Muscle of leg (tissue), 11 donors: ENCODE measurements around the gene CATSPERZ. TPM values are rescaled to one million over a fixed set of nuclear protein-coding genes. Genes with fewer than 3 reads are reported as not detected.
"Not testable (repeated sequence)": the region's sequence is repeated elsewhere in the genome, so short reads cannot be mapped to it uniquely, and the experiment has no call there.

Source experiments
- DNase-seq: peaks from one replicate; pipeline ENCODE4 v3.0.0; 2013
- H3K27ac ChIP-seq: one replicate; pipeline ENCODE4 v1.5.1; 2013; ENCODE audit warnings: mild to moderate bottlenecking, low read length, control low read depth
- H3K27me3 ChIP-seq: one replicate; pipeline ENCODE4 v1.6.1; 2013; ENCODE audit warnings: low read length; ENCODE audit not compliant: control insufficient read depth, insufficient read depth
- H3K36me3 ChIP-seq: one replicate; pipeline ENCODE4 v1.6.1; 2013; ENCODE audit warnings: low read length; ENCODE audit not compliant: control insufficient read depth, insufficient read depth
- H3K4me1 ChIP-seq: one replicate; pipeline ENCODE4 v1.6.1; 2013; ENCODE audit warnings: low read length; ENCODE audit not compliant: control insufficient read depth, insufficient read depth
- H3K4me3 ChIP-seq: one replicate; pipeline ENCODE4 v1.5.1; 2013; ENCODE audit warnings: low read length, control low read depth
- H3K9me3 ChIP-seq: replicated peaks from 2 replicates; pipeline ENCODE4 v1.6.1; 2013; ENCODE audit warnings: low read depth, low read length; ENCODE audit not compliant: control insufficient read depth
- WGBS: methylation state at CpG from one replicate; pipeline ENCODE4 v1.1.5; 2013; ENCODE audit warnings: missing lambda C conversion rate; ENCODE audit not compliant: insufficient coverage; 5-methylcytosine and 5-hydroxymethylcytosine counted together
- polyA plus RNA-seq, 8 donors: library from polyadenylated mRNA; unstranded; fragments of 120-200 nt; gene quantifications; one replicate each; pipeline versions ENCODE4 v1.2.1 to v1.2.3, GENCODE V29; 2013; ENCODE audit warnings: inconsistent platforms in 1 of 8, low replicate concordance in 1 of 8; ENCODE audit not compliant: insufficient read length in 8 of 8, insufficient read depth in 1 of 8
- total RNA-seq: library from RNA; stranded (reverse); fragments of 120-200 nt; gene quantifications from one replicate; pipeline ENCODE4 v1.2.4, GENCODE V29; 2013

CATSPERZ gene
- total and polyA plus RNA-seq, 9 donors = 0.14 TPM; not detected in 8

GRCh38 chr11:64304316-64305072 is 4.3 kb downstream of the CATSPERZ start:
- under 1% methylated on average over 38 of the region's 46 CpGs for WGBS
- Histone ChIP-seq H3K36me3 (peaks cover 4% of the 10 kb centered on the region), H3K4me3 (peak overlapping the region; percentile 57), H3K27ac (peak overlapping the region; percentile 96), H3K4me1 (peaks cover 34% of the 10 kb centered on the region), H3K27me3 (peaks cover 27% of the 10 kb centered on the region), H3K9me3 (no peaks in the 10 kb centered on the region)
- peak; percentile 90 for DNase-seq

GRCh38 chr11:64305075-64305690 is 5.0 kb downstream of the CATSPERZ start, which contains the start of gene ESRRA:
Gene ESRRA, plus strand, starts transcription at chr11:64305524. Its CDS starts 1,656 bp downstream, at chr11:64307180.
- Histone ChIP-seq H3K36me3 (peaks cover 4% of the 10 kb centered on the region), H3K27ac (peak within 1 kb of the TSS; percentile 96), H3K4me3 (peak within 1 kb of the TSS; percentile 57), H3K4me1 (peaks cover 27% of the 10 kb centered on the region), H3K9me3 (no peaks in the 10 kb centered on the region), H3K27me3 (peaks cover 20% of the 10 kb centered on the region)
- WGBS = under 1% methylated on average over 60 of the region's 81 CpGs
- peak; percentile 99 for DNase-seq

GRCh38 chr11:64305691-64306562 is 5.8 kb downstream of the CATSPERZ start:
- H3K4me1 ChIP-seq = peaks cover 20% of the 10 kb centered on the region
- H3K4me3 ChIP-seq = peak overlapping the region; percentile 55
- no peaks in the 10 kb centered on the region for H3K9me3 ChIP-seq
- 2% methylated on average over 59 of the region's 71 CpGs for WGBS
- DNase-seq = peak; percentile 66
- peaks cover 4% of the 10 kb centered on the region for H3K36me3 ChIP-seq
- H3K27ac ChIP-seq = peak overlapping the region; percentile 53
- H3K27me3 ChIP-seq = peaks cover 13% of the 10 kb centered on the region

GRCh38 chr11:64306563-64306875 is 6.4 kb downstream of the CATSPERZ start:
- H3K27ac ChIP-seq = no peak overlapping the region
- H3K4me1 ChIP-seq = peaks cover 20% of the 10 kb centered on the region
- H3K4me3 ChIP-seq = peak overlapping the region; percentile 55
- peaks cover 7% of the 10 kb centered on the region for H3K27me3 ChIP-seq
- no peaks in the 10 kb centered on the region for H3K9me3 ChIP-seq
- 24% methylated on average over 8 of the region's 9 CpGs for WGBS
- DNase-seq = no peak
- H3K36me3 ChIP-seq = peaks cover 4% of the 10 kb centered on the region

GRCh38 chr11:64306876-64307622 is 6.9 kb downstream of the CATSPERZ start:
- peaks cover 2% of the 10 kb centered on the region for H3K27me3 ChIP-seq
- peaks cover 4% of the 10 kb centered on the region for H3K36me3 ChIP-seq
- H3K27ac ChIP-seq = no peak overlapping the region
- WGBS = 62% methylated on average over 7 of the region's 15 CpGs
- H3K4me3 ChIP-seq = no peak overlapping the region
- DNase-seq = no peak
- peaks cover 20% of the 10 kb centered on the region for H3K4me1 ChIP-seq
- H3K9me3 ChIP-seq = no peaks in the 10 kb centered on the region

GRCh38 chr11:64307795-64308194 is 7.6 kb downstream of the CATSPERZ start:
- not testable (repeated sequence) for H3K4me3 ChIP-seq, H3K9me3 ChIP-seq, H3K27ac ChIP-seq, H3K36me3 ChIP-seq, H3K27me3 ChIP-seq, DNase-seq
- H3K4me1 ChIP-seq = peaks cover 20% of the 10 kb centered on the region
- 83% methylated on average over 5 of the region's 5 CpGs for WGBS

GRCh38 chr11:64312947-64313346 is 12.8 kb downstream of the CATSPERZ start:
- peaks cover 25% of the 10 kb centered on the region for H3K4me1 ChIP-seq
- no peak for DNase-seq
- no peaks in the 10 kb centered on the region for H3K27me3 ChIP-seq
- H3K27ac ChIP-seq = no peak overlapping the region
- peaks cover 26% of the 10 kb centered on the region for H3K36me3 ChIP-seq
- no peak overlapping the region for H3K4me3 ChIP-seq
- H3K9me3 ChIP-seq = no peaks in the 10 kb centered on the region
- 88% methylated on average over 10 of the region's 10 CpGs for WGBS

GRCh38 chr11:64313491-64314145 is 13.5 kb downstream of the CATSPERZ start:
- peak; percentile 79 for DNase-seq
- Histone ChIP-seq H3K36me3 (peaks cover 26% of the 10 kb centered on the region), H3K27me3 (no peaks in the 10 kb centered on the region), H3K4me3 (no peak overlapping the region), H3K9me3 (no peaks in the 10 kb centered on the region), H3K4me1 (peaks cover 26% of the 10 kb centered on the region), H3K27ac (peak overlapping the region; percentile 79)
- 61% methylated on average over 14 of the region's 18 CpGs for WGBS

- WGBS = 91% methylated on average over 13 of the region's 19 CpGs
- peaks cover 26% of the 10 kb centered on the region for H3K36me3 ChIP-seq
- H3K9me3 ChIP-seq = no peaks in the 10 kb centered on the region
- H3K27me3 ChIP-seq = no peaks in the 10 kb centered on the region
- H3K4me1 ChIP-seq = peaks cover 32% of the 10 kb centered on the region
- H3K27ac ChIP-seq = peak overlapping the region; percentile 79
- DNase-seq = no peak
- H3K4me3 ChIP-seq = no peak overlapping the region
Measured at GRCh38 chr11:64314146-64314804, 14.1 kb downstream of the CATSPERZ start.
